ENCODE data around the gene FCAMR.

GRCh38 chr1:206940588-206940936 is 29.7 kb downstream of the FCAMR start:
- no peak for TF ChIP-seq GATA2 (IDR thresholded peaks at IDR 0.05; ENCODE audit: insufficient read depth, insufficient read length, low read depth, low read length)
- TF ChIP-seq POLR2A (IDR thresholded peaks at IDR 0.05; ENCODE audit: low read depth, low read length), result no peak
- TF ChIP-seq CTCF (IDR thresholded peaks at IDR 0.05; ENCODE audit: extremely low read depth in 1 of 2, insufficient read depth in 1 of 2, low read depth in 1 of 2, low read length in 2 of 2), result no peak
- no peak for TF ChIP-seq JUN (IDR thresholded peaks at IDR 0.05; ENCODE audit: borderline replicate concordance, insufficient read depth, insufficient read length, low read depth)
- TF ChIP-seq EZH2 (IDR thresholded peaks at IDR 0.05; ENCODE audit: borderline replicate concordance, low read depth, low read length, severe bottlenecking), result no peak
- no peak for TF ChIP-seq POLR2AphosphoS5 (IDR thresholded peaks at IDR 0.05; ENCODE audit: insufficient read depth, low read depth, low read length)
- TF ChIP-seq FOS (IDR thresholded peaks at IDR 0.05; ENCODE audit: borderline replicate concordance, insufficient read depth, low read length), result no peak
- no peak for TF ChIP-seq MAX (IDR thresholded peaks at IDR 0.05; ENCODE audit: insufficient read depth, insufficient read length)
- no peak for TF ChIP-seq MYC (IDR thresholded peaks at IDR 0.05; ENCODE audit: low read depth, low read length)

All from endothelial cell of umbilical vein (primary cell).